GM12891 (cell line): ENCODE data around the gene TRIM73.
"Not testable (repeated sequence)": the region's sequence is repeated elsewhere in the genome, so short reads cannot be mapped to it uniquely, and the experiment has no call there.

Experiments
- POLR2A ChIP-seq: IDR thresholded peaks from 2 replicates; pipeline ENCODE4 v1.6.1; 2011; ENCODE audit warnings: low read depth, low read length, control low read depth
- POLR2AphosphoS5 ChIP-seq: IDR thresholded peaks from 2 replicates; pipeline ENCODE4 v1.6.1; 2011; ENCODE audit warnings: low read depth, low read length, control low read depth
- SPI1 ChIP-seq: IDR thresholded peaks from 2 replicates; pipeline ENCODE4 v1.6.1; 2011; ENCODE audit warnings: low read depth, low read length, control low read depth
- TAF1 ChIP-seq: IDR thresholded peaks from 2 replicates; pipeline ENCODE4 v1.6.1; 2011; ENCODE audit warnings: low read depth, low read length, control low read depth

GRCh38 chr7:75400575-75400974 lies 5.1 kb downstream of the TRIM73 start:
- TF ChIP-seq TAF1, SPI1, POLR2A, POLR2AphosphoS5: not testable (repeated sequence)
